SK-N-SH treated with all-trans-retinoic acid at 6 μM for 48 hours (cell line): ENCODE results near the gene CAND2.

ENCODE experiments used
- ATAC-seq: fragments of 200-7000 bp; cut with Tn5 transposase; 3 replicates; pipeline ENCODE4 v1.9.1; 2020; ENCODE audit warnings: mild to moderate bottlenecking, moderate library complexity
- BACH2 ChIP-seq: fragments of 250-450 bp; sonication (Bioruptor Pico); IDR thresholded peaks from 2 replicates; pipeline ENCODE4 v1.9.0; 2021; ENCODE audit warnings: mild to moderate bottlenecking, borderline replicate concordance
- CSDC2 ChIP-seq: fragments of 250-450 bp; sonication (Bioruptor Pico); IDR thresholded peaks from 2 replicates; pipeline ENCODE4 v1.5.0; 2020; ENCODE audit warnings: mild to moderate bottlenecking, moderate library complexity
- ESRRG ChIP-seq: fragments of 250-450 bp; sonication (Bioruptor Pico); IDR thresholded peaks from 2 replicates; pipeline ENCODE4 v1.6.1; 2021; ENCODE audit warnings: mild to moderate bottlenecking
- GLIS3 ChIP-seq: fragments of 250-450 bp; sonication (Bioruptor Pico); IDR thresholded peaks from 2 replicates; pipeline ENCODE4 v1.5.0; 2020; ENCODE audit warnings: mild to moderate bottlenecking, moderate library complexity
- ISL1 ChIP-seq: fragments of 250-450 bp; sonication (Bioruptor Pico); IDR thresholded peaks from 2 replicates; pipeline ENCODE4 v2.1.2; 2022; ENCODE audit warnings: mild to moderate bottlenecking, moderate library complexity
- OSR1 ChIP-seq: fragments of 250-450 bp; sonication (Bioruptor Pico); IDR thresholded peaks from 2 replicates; pipeline ENCODE4 v1.8.0; 2022; ENCODE audit warnings: moderate library complexity, mild to moderate bottlenecking, inconsistent platforms
- RARB ChIP-seq: fragments of 250-450 bp; sonication (Bioruptor Pico); IDR thresholded peaks from 2 replicates; pipeline ENCODE4 v1.8.0; 2021; ENCODE audit warnings: mild to moderate bottlenecking, moderate library complexity
- SNAI2 ChIP-seq: fragments of 250-450 bp; sonication (Bioruptor Pico); IDR thresholded peaks from 2 replicates; pipeline ENCODE4 v1.5.0; 2020; ENCODE audit warnings: mild to moderate bottlenecking, moderate library complexity
- TCF4 ChIP-seq: fragments of 250-450 bp; sonication (Bioruptor Pico); IDR thresholded peaks from 2 replicates; pipeline ENCODE4 v1.8.0; 2021; ENCODE audit warnings: mild to moderate bottlenecking, moderate library complexity, borderline replicate concordance
- TOX ChIP-seq: fragments of 250-450 bp; sonication (Bioruptor Pico); IDR thresholded peaks from 2 replicates; pipeline ENCODE4 v1.8.0; 2021; ENCODE audit warnings: mild to moderate bottlenecking, moderate library complexity, borderline replicate concordance
- ZC3H10 ChIP-seq: fragments of 250-450 bp; sonication (Bioruptor Pico); IDR thresholded peaks from 2 replicates; pipeline ENCODE4 v1.5.1; 2021; ENCODE audit warnings: mild to moderate bottlenecking, moderate library complexity
- ZFP3 ChIP-seq: fragments of 250-450 bp; sonication (Bioruptor Pico); IDR thresholded peaks from 2 replicates; pipeline ENCODE4 v1.5.0; 2020; ENCODE audit warnings: mild to moderate bottlenecking, moderate library complexity
- ZFP30 ChIP-seq: fragments of 450-650 bp; formaldehyde crosslinking; IDR thresholded peaks from 2 replicates; pipeline ENCODE4 v1.5.0; 2022; ENCODE audit warnings: mild to moderate bottlenecking, moderate library complexity
- ZNF70 ChIP-seq: fragments of 450-650 bp; formaldehyde crosslinking; IDR thresholded peaks from 2 replicates; pipeline ENCODE4 v1.5.0; 2020; ENCODE audit warnings: mild to moderate bottlenecking, moderate library complexity
- ZNF8 ChIP-seq: fragments of 450-650 bp; formaldehyde crosslinking; IDR thresholded peaks from 2 replicates; pipeline ENCODE4 v1.5.0; 2020; ENCODE audit warnings: mild to moderate bottlenecking, moderate library complexity
- TF ChIP-seq, protein P1 (sequence below): fragments of 250-450 bp; sonication (Bioruptor Pico); IDR thresholded peaks from 2 replicates; pipeline ENCODE4 v1.5.0; 2020; ENCODE audit warnings: mild to moderate bottlenecking, moderate library complexity
- TF ChIP-seq, protein P2 (sequence below): fragments of 250-450 bp; sonication (Bioruptor Pico); IDR thresholded peaks from 2 replicates; pipeline ENCODE4 v1.8.0; 2021; ENCODE audit warnings: low read depth, mild to moderate bottlenecking, moderate library complexity, borderline replicate concordance
- TF ChIP-seq, protein P3 (sequence below): fragments of 250-450 bp; sonication (Bioruptor Pico); IDR thresholded peaks from 2 replicates; pipeline ENCODE4 v1.5.1; 2020; ENCODE audit warnings: low read depth, mild to moderate bottlenecking, moderate library complexity
- TF ChIP-seq, protein P4 (sequence below): fragments of 250-450 bp; sonication (Bioruptor Pico); IDR thresholded peaks from 2 replicates; pipeline ENCODE4 v1.8.0; 2020; ENCODE audit warnings: mild to moderate bottlenecking, moderate library complexity, borderline replicate concordance

Gene CAND2

DNA sequence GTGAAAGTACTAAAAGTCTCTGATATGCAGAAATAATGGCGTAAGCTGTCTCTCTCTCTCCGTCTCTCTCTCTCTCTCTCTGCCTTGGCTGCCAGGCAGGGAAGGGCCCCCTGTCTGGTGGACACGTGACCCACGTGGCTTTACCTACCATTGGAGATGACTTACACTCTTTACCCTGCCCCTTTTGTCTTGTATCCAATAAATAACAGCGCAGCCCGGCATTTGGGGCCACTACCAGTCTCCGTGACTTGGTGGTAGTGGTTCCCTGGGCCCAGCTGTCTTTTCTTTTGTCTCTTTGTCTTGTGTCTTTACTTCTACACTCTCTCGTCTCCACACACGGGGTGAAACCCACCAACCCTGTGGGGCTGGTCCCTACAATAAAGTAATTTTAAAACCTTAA lies 25.2 kb upstream of the CAND2 start:
- ATAC-seq, result no peak
- TF ChIP-seq TOX (CRISPR knock-in tag) (no peak), TCF4 (no peak)
- TF ChIP-seq, all 23 proteins: peak for 0

DNA sequence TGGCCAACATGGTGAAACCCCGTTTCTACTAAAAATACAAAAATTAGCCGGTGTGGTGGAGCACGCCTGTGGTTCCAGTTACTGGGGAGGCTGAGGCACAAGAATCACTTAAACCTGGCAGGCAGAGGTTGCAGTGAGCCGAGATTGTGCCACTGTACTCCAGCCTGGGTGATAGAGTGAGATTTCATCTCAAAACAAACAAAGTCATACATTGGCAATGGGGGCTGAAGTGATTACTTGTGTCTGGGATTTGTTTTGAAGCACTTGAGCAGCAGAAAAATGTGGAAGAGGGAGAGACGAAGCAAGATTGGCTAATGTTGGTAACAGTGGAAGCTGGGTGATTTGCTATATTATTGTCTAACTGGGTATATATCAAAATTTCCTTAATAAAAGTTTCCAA lies 24.0 kb upstream of the CAND2 start:
- TF ChIP-seq, protein P1, sequence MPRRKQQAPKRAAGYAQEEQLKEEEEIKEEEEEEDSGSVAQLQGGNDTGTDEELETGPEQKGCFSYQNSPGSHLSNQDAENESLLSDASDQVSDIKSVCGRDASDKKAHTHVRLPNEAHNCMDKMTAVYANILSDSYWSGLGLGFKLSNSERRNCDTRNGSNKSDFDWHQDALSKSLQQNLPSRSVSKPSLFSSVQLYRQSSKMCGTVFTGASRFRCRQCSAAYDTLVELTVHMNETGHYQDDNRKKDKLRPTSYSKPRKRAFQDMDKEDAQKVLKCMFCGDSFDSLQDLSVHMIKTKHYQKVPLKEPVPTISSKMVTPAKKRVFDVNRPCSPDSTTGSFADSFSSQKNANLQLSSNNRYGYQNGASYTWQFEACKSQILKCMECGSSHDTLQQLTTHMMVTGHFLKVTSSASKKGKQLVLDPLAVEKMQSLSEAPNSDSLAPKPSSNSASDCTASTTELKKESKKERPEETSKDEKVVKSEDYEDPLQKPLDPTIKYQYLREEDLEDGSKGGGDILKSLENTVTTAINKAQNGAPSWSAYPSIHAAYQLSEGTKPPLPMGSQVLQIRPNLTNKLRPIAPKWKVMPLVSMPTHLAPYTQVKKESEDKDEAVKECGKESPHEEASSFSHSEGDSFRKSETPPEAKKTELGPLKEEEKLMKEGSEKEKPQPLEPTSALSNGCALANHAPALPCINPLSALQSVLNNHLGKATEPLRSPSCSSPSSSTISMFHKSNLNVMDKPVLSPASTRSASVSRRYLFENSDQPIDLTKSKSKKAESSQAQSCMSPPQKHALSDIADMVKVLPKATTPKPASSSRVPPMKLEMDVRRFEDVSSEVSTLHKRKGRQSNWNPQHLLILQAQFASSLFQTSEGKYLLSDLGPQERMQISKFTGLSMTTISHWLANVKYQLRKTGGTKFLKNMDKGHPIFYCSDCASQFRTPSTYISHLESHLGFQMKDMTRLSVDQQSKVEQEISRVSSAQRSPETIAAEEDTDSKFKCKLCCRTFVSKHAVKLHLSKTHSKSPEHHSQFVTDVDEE (CRISPR knock-in tag), result no peak
- TF ChIP-seq ZFP30 (CRISPR knock-in tag) (no peak), GLIS3 (CRISPR knock-in tag) (no peak), TOX (CRISPR knock-in tag) (no peak), ZC3H10 (CRISPR knock-in tag) (no peak), SNAI2 (CRISPR knock-in tag) (no peak), CSDC2 (CRISPR knock-in tag) (no peak), BACH2 (no peak), OSR1 (CRISPR knock-in tag) (no peak)
- TF ChIP-seq, protein P2, sequence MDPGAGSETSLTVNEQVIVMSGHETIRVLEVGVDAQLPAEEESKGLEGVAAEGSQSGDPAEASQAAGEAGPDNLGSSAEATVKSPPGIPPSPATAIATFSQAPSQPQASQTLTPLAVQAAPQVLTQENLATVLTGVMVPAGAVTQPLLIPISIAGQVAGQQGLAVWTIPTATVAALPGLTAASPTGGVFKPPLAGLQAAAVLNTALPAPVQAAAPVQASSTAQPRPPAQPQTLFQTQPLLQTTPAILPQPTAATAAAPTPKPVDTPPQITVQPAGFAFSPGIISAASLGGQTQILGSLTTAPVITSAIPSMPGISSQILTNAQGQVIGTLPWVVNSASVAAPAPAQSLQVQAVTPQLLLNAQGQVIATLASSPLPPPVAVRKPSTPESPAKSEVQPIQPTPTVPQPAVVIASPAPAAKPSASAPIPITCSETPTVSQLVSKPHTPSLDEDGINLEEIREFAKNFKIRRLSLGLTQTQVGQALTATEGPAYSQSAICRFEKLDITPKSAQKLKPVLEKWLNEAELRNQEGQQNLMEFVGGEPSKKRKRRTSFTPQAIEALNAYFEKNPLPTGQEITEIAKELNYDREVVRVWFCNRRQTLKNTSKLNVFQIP (CRISPR knock-in tag), result no peak
- no peak for ATAC-seq

DNA sequence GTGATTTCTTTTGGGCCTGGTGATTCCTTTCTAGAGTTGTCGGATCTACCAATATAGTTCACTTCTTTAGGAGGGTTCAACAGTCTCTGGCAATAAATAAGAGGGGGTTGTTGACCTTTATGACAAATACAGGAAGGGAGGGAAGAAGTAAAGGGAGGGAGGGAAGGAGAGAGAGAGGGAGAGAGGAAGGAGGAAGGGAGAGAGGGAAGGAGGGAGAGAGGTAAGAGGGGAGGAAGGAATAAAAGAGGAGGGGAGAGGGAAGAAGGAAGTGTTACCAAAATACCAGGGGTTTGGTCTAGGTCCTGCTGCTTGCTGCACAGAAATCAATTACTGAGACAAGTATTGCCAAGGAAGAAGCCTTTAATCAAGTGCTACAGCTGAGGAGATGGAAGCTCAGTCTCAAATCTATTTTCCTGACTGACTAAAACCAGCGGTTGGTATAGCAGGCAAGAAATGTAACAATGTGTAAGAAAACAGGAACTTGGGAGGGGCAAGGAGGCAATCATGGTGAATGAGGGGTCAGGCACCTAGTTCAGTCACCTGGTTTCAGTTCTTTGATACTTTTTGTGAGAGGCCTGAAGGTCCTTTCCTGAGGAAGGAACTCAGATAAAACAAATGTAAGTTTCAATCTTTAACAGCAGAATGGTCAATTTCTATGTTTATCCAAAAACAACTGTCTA lies 23.3 kb upstream of the CAND2 start:
- TF ChIP-seq ZNF8 (CRISPR knock-in tag) (no peak), ZNF70 (CRISPR knock-in tag) (no peak), RARB (CRISPR knock-in tag) (no peak), ZFP3 (CRISPR knock-in tag) (no peak), TOX (CRISPR knock-in tag) (no peak), ESRRG (no peak)
- TF ChIP-seq, protein P3, sequence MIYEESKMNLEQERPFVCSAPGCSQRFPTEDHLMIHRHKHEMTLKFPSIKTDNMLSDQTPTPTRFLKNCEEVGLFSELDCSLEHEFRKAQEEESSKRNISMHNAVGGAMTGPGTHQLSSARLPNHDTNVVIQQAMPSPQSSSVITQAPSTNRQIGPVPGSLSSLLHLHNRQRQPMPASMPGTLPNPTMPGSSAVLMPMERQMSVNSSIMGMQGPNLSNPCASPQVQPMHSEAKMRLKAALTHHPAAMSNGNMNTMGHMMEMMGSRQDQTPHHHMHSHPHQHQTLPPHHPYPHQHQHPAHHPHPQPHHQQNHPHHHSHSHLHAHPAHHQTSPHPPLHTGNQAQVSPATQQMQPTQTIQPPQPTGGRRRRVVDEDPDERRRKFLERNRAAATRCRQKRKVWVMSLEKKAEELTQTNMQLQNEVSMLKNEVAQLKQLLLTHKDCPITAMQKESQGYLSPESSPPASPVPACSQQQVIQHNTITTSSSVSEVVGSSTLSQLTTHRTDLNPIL (CRISPR knock-in tag), result no peak
- TF ChIP-seq, all 23 proteins: peak for 0
- no peak for ATAC-seq

DNA sequence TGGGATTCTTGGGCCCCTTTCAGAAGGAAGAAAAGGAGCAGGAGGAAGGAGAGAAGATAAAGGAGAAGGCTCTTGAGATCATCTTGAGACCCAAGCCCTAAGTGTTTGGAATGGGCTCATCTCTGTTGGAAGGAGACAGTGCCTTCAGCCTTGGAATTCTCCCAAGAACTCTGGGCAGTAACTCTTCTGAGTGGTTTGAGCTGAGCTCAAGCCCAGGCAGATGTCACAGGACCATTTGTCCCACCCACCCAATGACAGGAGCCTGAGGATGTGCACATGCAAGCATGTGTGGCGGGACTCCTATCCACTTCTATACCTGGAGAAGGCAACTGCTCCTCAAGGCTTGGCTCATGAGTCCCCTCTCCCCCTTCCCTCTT lies 22.8 kb upstream of the CAND2 start:
- no peak for ATAC-seq
- TF ChIP-seq, protein P3 (CRISPR knock-in tag), result no peak
- TF ChIP-seq GLIS3 (CRISPR knock-in tag) (no peak), TCF4 (no peak), ZFP30 (CRISPR knock-in tag) (no peak), ZFP3 (CRISPR knock-in tag) (no peak), SNAI2 (CRISPR knock-in tag) (no peak), CSDC2 (CRISPR knock-in tag) (no peak), BACH2 (no peak), ISL1 (CRISPR knock-in tag) (no peak), ZNF8 (CRISPR knock-in tag) (no peak), ZNF70 (CRISPR knock-in tag) (no peak)
- TF ChIP-seq, protein P4, sequence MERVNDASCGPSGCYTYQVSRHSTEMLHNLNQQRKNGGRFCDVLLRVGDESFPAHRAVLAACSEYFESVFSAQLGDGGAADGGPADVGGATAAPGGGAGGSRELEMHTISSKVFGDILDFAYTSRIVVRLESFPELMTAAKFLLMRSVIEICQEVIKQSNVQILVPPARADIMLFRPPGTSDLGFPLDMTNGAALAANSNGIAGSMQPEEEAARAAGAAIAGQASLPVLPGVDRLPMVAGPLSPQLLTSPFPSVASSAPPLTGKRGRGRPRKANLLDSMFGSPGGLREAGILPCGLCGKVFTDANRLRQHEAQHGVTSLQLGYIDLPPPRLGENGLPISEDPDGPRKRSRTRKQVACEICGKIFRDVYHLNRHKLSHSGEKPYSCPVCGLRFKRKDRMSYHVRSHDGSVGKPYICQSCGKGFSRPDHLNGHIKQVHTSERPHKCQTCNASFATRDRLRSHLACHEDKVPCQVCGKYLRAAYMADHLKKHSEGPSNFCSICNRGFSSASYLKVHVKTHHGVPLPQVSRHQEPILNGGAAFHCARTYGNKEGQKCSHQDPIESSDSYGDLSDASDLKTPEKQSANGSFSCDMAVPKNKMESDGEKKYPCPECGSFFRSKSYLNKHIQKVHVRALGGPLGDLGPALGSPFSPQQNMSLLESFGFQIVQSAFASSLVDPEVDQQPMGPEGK (CRISPR knock-in tag), result no peak
- TF ChIP-seq, protein P2 (CRISPR knock-in tag), result no peak
- TF ChIP-seq, protein P1 (CRISPR knock-in tag), result no peak
